ENCODE data around the gene NUDT16. TPM values are rescaled to one million over a fixed set of nuclear protein-coding genes. Genes with fewer than 3 reads are reported as not detected.
"Not testable (repeated sequence)": the region's sequence is repeated elsewhere in the genome, so short reads cannot be mapped to it uniquely, and the experiment has no call there.

The NUDT16 gene
- total RNA-seq, 2 donors from 2014 or later: 8.8 to 9.3 TPM

GRCh38 chr3:131361066-131361463, 20.5 kb upstream of the NUDT16 start:
- H3K4me1 Mint-ChIP-seq (ENCODE audit: low read depth): peaks cover 17% of the 10 kb centered on the region
- H3K36me3 Mint-ChIP-seq (ENCODE audit: insufficient read depth in 2 of 2); H3K9me3 Mint-ChIP-seq; H3K27ac Mint-ChIP-seq; DNase-seq: not testable (repeated sequence)
- ATAC-seq (replicated peaks in 1 of 2): peak; percentile 45
- H3K27me3 Mint-ChIP-seq (ENCODE audit: low read depth): peaks cover 57% of the 10 kb centered on the region
- peak overlapping the region; percentile 16 to 63 for H3K4me3 Mint-ChIP-seq

GRCh38 chr3:131361464-131362421, 19.8 kb upstream of the NUDT16 start:
- Mint-ChIP-seq H3K27ac (no peak overlapping the region), H3K4me3 (peak overlapping the region; percentile 63 to 70), H3K27me3 (ENCODE audit: low read depth) (peaks cover 52% of the 10 kb centered on the region), H3K36me3 (ENCODE audit: insufficient read depth in 2 of 2) (peaks cover 0 to 3% of the 10 kb centered on the region in 2 donors), H3K4me1 (ENCODE audit: low read depth) (peaks cover 17% of the 10 kb centered on the region), H3K9me3 (no peaks in the 10 kb centered on the region)
- peak; percentile 10 to 21 for DNase-seq
- ATAC-seq (replicated peaks in 1 of 2): peak; percentile 71 to 74

- peaks cover 17% of the 10 kb centered on the region for H3K4me1 Mint-ChIP-seq (ENCODE audit: low read depth)
- H3K27me3 Mint-ChIP-seq (ENCODE audit: low read depth): peaks cover 50% of the 10 kb centered on the region
- no peak for DNase-seq
- peaks cover 0 to 1% of the 10 kb centered on the region in 2 donors for H3K9me3 Mint-ChIP-seq
- H3K36me3 Mint-ChIP-seq (ENCODE audit: insufficient read depth in 2 of 2): peaks cover 0 to 3% of the 10 kb centered on the region in 2 donors
- no peak overlapping the region for H3K4me3 Mint-ChIP-seq
- H3K27ac Mint-ChIP-seq: no peak overlapping the region
- no peak for ATAC-seq (replicated peaks in 1 of 2)
These were observed 18.3 kb upstream of the NUDT16 start for GRCh38 chr3:131363275-131363674.

DNA sequence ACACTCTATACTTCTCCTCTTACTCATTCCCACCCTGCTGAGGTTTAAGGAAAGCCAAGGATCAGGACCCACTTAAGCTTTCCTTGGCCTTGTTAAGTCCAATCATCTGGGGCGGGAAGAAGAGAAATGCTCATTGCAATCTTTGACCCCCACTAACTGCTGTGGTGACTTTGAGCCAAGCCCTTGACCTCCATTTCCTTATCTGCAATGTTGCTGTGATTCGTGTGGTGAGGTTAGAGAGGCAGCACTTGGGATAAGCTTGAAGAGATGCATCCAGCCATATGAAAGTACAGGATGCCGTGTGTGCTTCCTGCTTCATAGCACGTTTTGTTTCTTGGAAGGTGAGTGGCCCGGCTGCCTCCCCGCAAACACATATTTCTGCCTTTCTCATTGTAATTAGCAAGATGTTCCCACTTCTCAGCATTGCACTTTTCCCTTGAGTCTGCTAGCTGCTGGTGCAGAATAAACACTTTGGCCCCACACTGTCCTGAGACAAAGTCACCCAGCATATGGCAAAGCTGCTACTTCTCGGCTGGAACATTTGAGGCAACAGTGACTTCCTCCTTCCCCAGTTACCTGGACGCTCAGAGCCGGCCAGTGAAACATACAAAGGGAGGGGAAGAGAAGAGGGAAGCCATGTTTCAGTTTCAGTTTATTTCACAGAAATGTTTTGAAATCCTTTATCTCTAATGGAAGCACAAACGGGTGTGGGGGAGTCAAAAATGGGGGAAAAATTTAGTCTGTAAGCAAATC, 10.5 kb upstream of the NUDT16 start:
- DNase-seq: no peak
- H3K27ac Mint-ChIP-seq: no peak overlapping the region
- H3K4me3 Mint-ChIP-seq: no peak overlapping the region
- no peaks in the 10 kb centered on the region for H3K27me3 Mint-ChIP-seq (ENCODE audit: low read depth)
- H3K9me3 Mint-ChIP-seq: peaks cover 0 to 1% of the 10 kb centered on the region in 2 donors
- no peaks in the 10 kb centered on the region for H3K36me3 Mint-ChIP-seq (ENCODE audit: insufficient read depth in 2 of 2)
- no peaks in the 10 kb centered on the region for H3K4me1 Mint-ChIP-seq (ENCODE audit: low read depth)
- no peak for ATAC-seq (replicated peaks in 1 of 2)

DNA sequence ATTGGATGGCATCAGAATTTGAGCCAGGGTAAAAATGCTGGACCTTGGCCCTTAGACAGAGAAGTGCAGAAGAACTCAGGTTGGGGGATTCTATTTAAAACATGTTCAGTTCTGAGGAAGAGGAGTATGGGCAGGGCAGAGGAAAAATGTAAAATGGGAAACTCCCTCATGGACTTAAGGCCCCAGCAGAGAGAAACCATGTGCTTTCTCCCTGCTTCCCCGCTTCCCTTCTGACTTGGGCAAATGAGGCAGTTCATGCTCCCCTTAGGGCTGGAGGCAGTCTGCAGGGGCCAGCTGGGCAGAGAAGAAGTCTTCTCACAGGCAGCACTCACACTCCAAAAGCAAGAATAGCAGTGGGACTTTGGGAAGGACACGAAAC, 9.9 kb upstream of the NUDT16 start:
- Mint-ChIP-seq H3K36me3 (ENCODE audit: insufficient read depth in 2 of 2) (no peaks in the 10 kb centered on the region), H3K9me3 (peaks cover 0 to 1% of the 10 kb centered on the region in 2 donors), H3K27ac (no peak overlapping the region), H3K4me1 (ENCODE audit: low read depth) (no peaks in the 10 kb centered on the region), H3K4me3 (no peak overlapping the region), H3K27me3 (ENCODE audit: low read depth) (no peaks in the 10 kb centered on the region)
- DNase-seq (no peak), ATAC-seq (replicated peaks in 1 of 2) (no peak)

DNA sequence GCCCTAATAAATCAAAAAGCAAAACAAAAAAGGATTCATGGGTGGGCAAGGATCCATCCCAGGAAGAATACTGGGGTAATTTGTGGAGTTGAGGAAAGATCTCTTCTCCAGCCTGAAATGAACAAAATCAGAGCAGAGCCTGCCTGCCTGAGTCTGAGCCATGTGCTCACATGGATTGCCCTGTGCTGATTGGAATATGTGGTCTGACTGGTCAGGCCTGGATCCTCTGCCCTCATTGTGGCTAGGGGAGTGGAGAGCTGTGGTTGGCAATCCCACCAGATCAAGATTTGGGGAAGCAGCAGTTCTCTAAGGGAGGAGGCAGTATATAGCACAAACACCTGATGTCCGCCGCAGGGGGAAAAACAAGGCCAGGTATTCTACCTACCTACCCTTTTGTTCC, 6.8 kb upstream of the NUDT16 start:
- no peaks in the 10 kb centered on the region for H3K36me3 Mint-ChIP-seq (ENCODE audit: insufficient read depth in 2 of 2)
- ATAC-seq (replicated peaks in 1 of 2) (no peak), DNase-seq (no peak)
- H3K27ac Mint-ChIP-seq: no peak overlapping the region
- no peaks in the 10 kb centered on the region for H3K9me3 Mint-ChIP-seq
- H3K27me3 Mint-ChIP-seq (ENCODE audit: low read depth): no peaks in the 10 kb centered on the region
- no peak overlapping the region for H3K4me3 Mint-ChIP-seq
- no peaks in the 10 kb centered on the region for H3K4me1 Mint-ChIP-seq (ENCODE audit: low read depth)

GRCh38 chr3:131380821-131381444, 641 bp upstream of the NUDT16 start:
- not testable (repeated sequence) for DNase-seq
- peaks cover 26% of the 10 kb centered on the region for H3K4me1 Mint-ChIP-seq (ENCODE audit: low read depth)

DNA sequence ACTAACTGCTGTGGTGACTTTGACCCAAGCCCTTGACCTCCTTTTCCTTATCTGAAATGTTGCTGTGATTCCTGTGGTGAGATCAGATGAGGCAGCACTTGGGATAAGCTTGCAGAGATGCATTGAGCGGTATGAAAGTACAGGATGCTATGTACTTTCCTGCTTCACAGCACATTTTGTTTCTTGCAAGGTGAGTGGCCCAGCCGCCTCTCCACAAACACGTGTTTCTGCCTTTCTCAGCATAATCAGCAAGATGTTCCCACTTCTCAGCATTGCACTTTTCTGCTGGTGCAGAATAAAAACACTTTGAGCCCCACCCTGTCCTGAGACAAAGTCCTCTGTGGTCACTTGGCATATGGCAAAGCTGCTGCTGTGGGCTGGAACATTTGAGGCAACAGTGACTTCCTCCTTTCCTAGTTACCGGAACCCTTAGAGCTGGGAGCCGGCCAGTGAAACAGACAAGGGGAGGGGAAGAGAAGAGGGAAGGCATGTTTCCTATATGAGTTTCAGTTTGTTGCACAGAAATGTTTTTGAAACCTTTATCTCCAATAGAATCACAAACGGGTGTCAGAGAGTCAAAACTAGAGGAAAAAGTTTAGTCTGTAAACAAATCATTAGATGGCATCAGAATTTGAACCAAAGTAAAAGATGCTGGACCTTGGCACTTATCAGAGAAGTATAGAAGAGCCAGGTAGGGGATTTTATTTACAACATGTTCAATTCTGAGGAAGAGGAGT, 5.0 kb downstream of the NUDT16 start:
- Mint-ChIP-seq H3K36me3 (ENCODE audit: insufficient read depth in 2 of 2) (peaks cover 0 to 8% of the 10 kb centered on the region in 2 donors), H3K27me3 (ENCODE audit: low read depth) (no peaks in the 10 kb centered on the region), H3K4me1 (ENCODE audit: low read depth) (peaks cover 29% of the 10 kb centered on the region), H3K9me3 (no peaks in the 10 kb centered on the region), H3K27ac (peak overlapping the region; percentile 18), H3K4me3 (peak overlapping the region; percentile 10 to 52)
- ATAC-seq (replicated peaks in 1 of 2) (peak; percentile 12 to 26), DNase-seq (no peak)

More at GRCh38 chr3:131380821-131381444, 641 bp upstream of the NUDT16 start:
- H3K9me3 Mint-ChIP-seq; ATAC-seq (replicated peaks in 1 of 2); H3K27me3 Mint-ChIP-seq (ENCODE audit: low read depth); H3K36me3 Mint-ChIP-seq (ENCODE audit: insufficient read depth in 2 of 2): not testable (repeated sequence)
- H3K27ac Mint-ChIP-seq: peak overlapping the region; percentile 90
- peak overlapping the region; percentile 95 to 96 for H3K4me3 Mint-ChIP-seq

- Mint-ChIP-seq H3K36me3 (ENCODE audit: insufficient read depth in 2 of 2) (peaks cover 0 to 8% of the 10 kb centered on the region in 2 donors), H3K4me1 (ENCODE audit: low read depth) (peaks cover 22% of the 10 kb centered on the region), H3K4me3 (no peak overlapping the region), H3K27ac (no peak overlapping the region), H3K27me3 (ENCODE audit: low read depth) (no peaks in the 10 kb centered on the region), H3K9me3 (no peaks in the 10 kb centered on the region)
- DNase-seq (no peak), ATAC-seq (replicated peaks in 1 of 2) (no peak)
These were observed 6.4 kb downstream of the NUDT16 start for GRCh38 chr3:131387796-131388489.

- Mint-ChIP-seq H3K36me3 (ENCODE audit: insufficient read depth in 2 of 2) (peaks cover 0 to 8% of the 10 kb centered on the region in 2 donors), H3K4me1 (ENCODE audit: low read depth) (peaks cover 22% of the 10 kb centered on the region), H3K9me3 (no peaks in the 10 kb centered on the region), H3K4me3 (no peak overlapping the region), H3K27me3 (ENCODE audit: low read depth) (no peaks in the 10 kb centered on the region), H3K27ac (no peak overlapping the region)
- ATAC-seq (replicated peaks in 1 of 2) (no peak), DNase-seq (no peak)
These were observed 6.9 kb downstream of the NUDT16 start for GRCh38 chr3:131388490-131388799.

DNA sequence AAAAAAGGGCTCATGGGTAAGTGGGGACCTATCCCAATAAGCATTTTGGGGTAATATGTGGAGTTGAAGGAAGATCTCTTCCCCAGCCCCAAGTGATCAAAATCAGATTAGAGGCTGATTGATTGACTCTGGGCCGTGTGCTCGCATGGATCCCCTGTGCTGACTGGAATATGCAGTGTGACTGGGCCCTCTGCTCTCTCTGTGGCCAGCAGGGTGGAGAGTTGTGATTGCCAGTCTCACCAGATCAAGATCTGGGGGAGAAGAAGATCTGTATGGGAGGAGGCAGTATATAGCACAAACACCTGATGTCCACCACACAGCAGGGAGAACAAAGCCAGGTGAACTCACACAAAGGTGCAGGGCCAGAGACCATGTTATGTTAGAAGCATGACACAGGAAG, 8.8 kb downstream of the NUDT16 start:
- H3K36me3 Mint-ChIP-seq (ENCODE audit: insufficient read depth in 2 of 2): no peaks in the 10 kb centered on the region
- no peaks in the 10 kb centered on the region for H3K9me3 Mint-ChIP-seq
- no peaks in the 10 kb centered on the region for H3K27me3 Mint-ChIP-seq (ENCODE audit: low read depth)
- H3K4me3 Mint-ChIP-seq: no peak overlapping the region
- peaks cover 15% of the 10 kb centered on the region for H3K4me1 Mint-ChIP-seq (ENCODE audit: low read depth)
- no peak for ATAC-seq (replicated peaks in 1 of 2)
- no peak overlapping the region for H3K27ac Mint-ChIP-seq
- DNase-seq: no peak

DNA sequence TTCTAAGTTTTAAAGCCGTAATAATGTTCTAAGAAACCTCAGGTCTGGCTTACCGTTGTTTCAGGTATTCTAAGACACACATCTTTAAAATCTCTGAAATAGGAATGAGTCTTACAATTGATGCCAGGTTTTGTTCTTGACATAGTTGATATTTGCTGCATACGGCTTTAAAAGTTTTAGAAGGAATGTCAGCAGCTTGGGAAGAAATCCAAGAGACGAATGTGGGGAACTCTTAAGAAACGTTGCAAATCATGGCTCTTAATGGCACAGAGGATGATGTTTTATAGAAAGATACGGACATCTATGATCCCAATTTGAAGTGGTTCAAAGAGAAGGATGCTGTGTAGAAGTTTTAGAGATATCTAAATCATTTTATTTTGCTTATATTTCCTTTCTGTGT, 11.5 kb downstream of the NUDT16 start:
- no peak for ATAC-seq (replicated peaks in 1 of 2)
- DNase-seq: no peak
- H3K36me3 Mint-ChIP-seq (ENCODE audit: insufficient read depth in 2 of 2): no peaks in the 10 kb centered on the region
- H3K4me3 Mint-ChIP-seq: no peak overlapping the region
- peaks cover 0 to 2% of the 10 kb centered on the region in 2 donors for H3K9me3 Mint-ChIP-seq
- H3K27ac Mint-ChIP-seq: no peak overlapping the region
- no peaks in the 10 kb centered on the region for H3K4me1 Mint-ChIP-seq (ENCODE audit: low read depth)
- no peaks in the 10 kb centered on the region for H3K27me3 Mint-ChIP-seq (ENCODE audit: low read depth)

Measured in activated T-cell treated with anti-CD3 and anti-CD28 coated beads, Interleukin-2, amount 50 U/mL, for 72 hours (primary cell).